ENCODE measurements around the gene PLA2G5.

The PLA2G5 gene

DNA sequence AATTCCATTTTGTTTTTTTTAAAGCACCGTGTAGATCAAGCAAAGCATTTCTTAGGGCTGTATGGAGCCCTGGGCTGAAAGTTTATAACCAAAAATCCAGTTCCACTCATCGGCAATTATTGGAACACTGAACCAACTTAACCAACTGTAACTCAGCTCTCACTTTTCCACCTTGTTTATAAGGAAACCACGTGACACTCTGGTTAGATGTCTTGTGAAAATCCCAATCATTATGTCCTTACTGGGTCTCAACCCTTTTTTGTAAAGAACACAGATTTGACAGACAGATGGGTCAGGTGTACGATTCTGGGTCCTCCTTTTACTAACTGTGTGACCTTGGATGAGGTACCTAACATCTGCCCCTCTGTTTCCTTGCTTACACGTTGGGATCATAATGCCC lies 6.2 kb downstream of the PLA2G5 start:
- no peak overlapping the region for H3K4me3 ChIP-seq (ENCODE audit: insufficient read depth, low read depth, low read length, poor library complexity, severe bottlenecking)
- H3K27ac ChIP-seq (ENCODE audit: insufficient read depth, low read length, poor library complexity, severe bottlenecking) = no peak overlapping the region
- no peaks in the 10 kb centered on the region for H3K9me3 ChIP-seq (ENCODE audit: control insufficient read depth, low read length)
- DNase-seq = no peak
- no peaks in the 10 kb centered on the region for H3K36me3 ChIP-seq (ENCODE audit: control insufficient read depth, insufficient read depth, low read length)
- H3K27me3 ChIP-seq (replicated peaks; ENCODE audit: control insufficient read depth, insufficient read depth, low read length, poor library complexity, severe bottlenecking) = no peaks in the 10 kb centered on the region
- H3K4me1 ChIP-seq (ENCODE audit: control insufficient read depth, insufficient read depth, low read length, poor library complexity, severe bottlenecking) = no peaks in the 10 kb centered on the region

DNA sequence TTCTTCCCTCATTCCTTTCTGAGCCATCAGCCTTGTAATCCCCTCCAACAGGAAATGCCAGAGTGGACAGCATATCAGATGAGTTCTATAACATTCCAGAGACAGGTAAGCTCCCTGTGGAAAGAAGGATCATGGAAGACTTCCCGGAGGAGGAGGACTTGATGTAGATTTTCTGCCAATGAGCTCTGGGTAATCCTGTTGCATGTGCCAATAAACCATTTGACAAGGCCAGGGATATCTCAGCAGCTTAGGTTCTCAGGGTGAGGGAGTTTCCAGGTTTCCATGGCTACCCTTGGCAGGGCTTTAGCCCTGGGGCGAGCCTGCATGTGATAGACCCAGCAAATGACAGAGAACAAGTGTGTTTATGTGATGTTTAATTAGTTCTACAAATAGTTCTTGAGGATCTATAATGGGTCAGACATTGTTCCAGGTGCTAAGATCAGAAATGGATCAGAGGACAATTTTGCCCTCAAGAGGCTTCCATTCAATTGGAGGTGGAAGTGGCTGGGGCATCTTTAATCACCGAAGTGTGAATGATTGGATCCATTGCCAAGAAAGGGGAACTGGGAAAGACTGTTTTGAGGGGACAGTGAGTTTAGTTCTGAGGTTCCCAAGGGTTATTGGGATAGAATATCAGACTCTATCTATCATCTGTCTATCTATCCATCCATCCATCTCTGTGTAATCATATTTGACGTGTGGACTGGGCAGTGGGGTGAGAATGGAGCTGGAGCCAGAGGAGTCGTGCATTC lies 6.9 kb downstream of the PLA2G5 start:
- Histone ChIP-seq H3K36me3 (ENCODE audit: control insufficient read depth, insufficient read depth, low read length) (no peaks in the 10 kb centered on the region), H3K27me3 (replicated peaks; ENCODE audit: control insufficient read depth, insufficient read depth, low read length, poor library complexity, severe bottlenecking) (no peaks in the 10 kb centered on the region), H3K4me3 (ENCODE audit: insufficient read depth, low read depth, low read length, poor library complexity, severe bottlenecking) (no peak overlapping the region), H3K9me3 (ENCODE audit: control insufficient read depth, low read length) (no peaks in the 10 kb centered on the region), H3K27ac (ENCODE audit: insufficient read depth, low read length, poor library complexity, severe bottlenecking) (no peak overlapping the region), H3K4me1 (ENCODE audit: control insufficient read depth, insufficient read depth, low read length, poor library complexity, severe bottlenecking) (no peaks in the 10 kb centered on the region)
- no peak for DNase-seq

- H3K4me1 ChIP-seq (ENCODE audit: control insufficient read depth, insufficient read depth, low read length, poor library complexity, severe bottlenecking) = no peaks in the 10 kb centered on the region
- no peak overlapping the region for H3K27ac ChIP-seq (ENCODE audit: insufficient read depth, low read length, poor library complexity, severe bottlenecking)
- H3K9me3 ChIP-seq (ENCODE audit: control insufficient read depth, low read length) = no peaks in the 10 kb centered on the region
These were observed 8.2 kb downstream of the PLA2G5 start for GRCh38 chr1:20078171-20078651.

DNA sequence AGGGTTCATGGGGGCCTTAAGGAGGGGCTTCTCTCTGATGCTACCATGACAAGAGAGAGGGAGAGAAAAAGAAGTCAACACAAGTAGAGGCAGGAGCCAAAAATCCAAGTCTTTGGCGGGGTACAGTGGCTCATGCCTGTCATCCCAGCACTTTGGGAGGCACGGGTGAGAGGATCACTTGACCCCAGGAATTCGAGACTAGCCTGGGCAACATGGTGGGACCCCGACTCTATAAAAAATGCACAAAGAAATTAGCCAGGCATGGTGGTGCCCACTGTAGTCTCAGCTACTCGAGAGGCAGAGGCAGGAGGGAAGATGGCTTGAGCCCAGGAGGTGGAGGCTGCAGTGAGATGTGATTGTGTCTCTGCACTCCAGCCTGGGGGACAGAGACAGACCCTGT lies 8.7 kb downstream of the PLA2G5 start:
- no peak overlapping the region for H3K4me3 ChIP-seq (ENCODE audit: insufficient read depth, low read depth, low read length, poor library complexity, severe bottlenecking)
- DNase-seq = no peak
- no peaks in the 10 kb centered on the region for H3K36me3 ChIP-seq (ENCODE audit: control insufficient read depth, insufficient read depth, low read length)
- no peaks in the 10 kb centered on the region for H3K4me1 ChIP-seq (ENCODE audit: control insufficient read depth, insufficient read depth, low read length, poor library complexity, severe bottlenecking)
- no peaks in the 10 kb centered on the region for H3K27me3 ChIP-seq (replicated peaks; ENCODE audit: control insufficient read depth, insufficient read depth, low read length, poor library complexity, severe bottlenecking)
- H3K9me3 ChIP-seq (ENCODE audit: control insufficient read depth, low read length) = no peaks in the 10 kb centered on the region
- H3K27ac ChIP-seq (ENCODE audit: insufficient read depth, low read length, poor library complexity, severe bottlenecking) = no peak overlapping the region

More at GRCh38 chr1:20078171-20078651, 8.2 kb downstream of the PLA2G5 start:
- no peaks in the 10 kb centered on the region for H3K27me3 ChIP-seq (replicated peaks; ENCODE audit: control insufficient read depth, insufficient read depth, low read length, poor library complexity, severe bottlenecking)
- DNase-seq = no peak
- no peaks in the 10 kb centered on the region for H3K36me3 ChIP-seq (ENCODE audit: control insufficient read depth, insufficient read depth, low read length)
- H3K4me3 ChIP-seq (ENCODE audit: insufficient read depth, low read depth, low read length, poor library complexity, severe bottlenecking) = no peak overlapping the region

- H3K27me3 ChIP-seq (replicated peaks; ENCODE audit: control insufficient read depth, insufficient read depth, low read length, poor library complexity, severe bottlenecking) = no peaks in the 10 kb centered on the region
- H3K36me3 ChIP-seq (ENCODE audit: control insufficient read depth, insufficient read depth, low read length) = no peaks in the 10 kb centered on the region
These were observed 9.8 kb downstream of the PLA2G5 start for GRCh38 chr1:20079661-20080305.

DNA sequence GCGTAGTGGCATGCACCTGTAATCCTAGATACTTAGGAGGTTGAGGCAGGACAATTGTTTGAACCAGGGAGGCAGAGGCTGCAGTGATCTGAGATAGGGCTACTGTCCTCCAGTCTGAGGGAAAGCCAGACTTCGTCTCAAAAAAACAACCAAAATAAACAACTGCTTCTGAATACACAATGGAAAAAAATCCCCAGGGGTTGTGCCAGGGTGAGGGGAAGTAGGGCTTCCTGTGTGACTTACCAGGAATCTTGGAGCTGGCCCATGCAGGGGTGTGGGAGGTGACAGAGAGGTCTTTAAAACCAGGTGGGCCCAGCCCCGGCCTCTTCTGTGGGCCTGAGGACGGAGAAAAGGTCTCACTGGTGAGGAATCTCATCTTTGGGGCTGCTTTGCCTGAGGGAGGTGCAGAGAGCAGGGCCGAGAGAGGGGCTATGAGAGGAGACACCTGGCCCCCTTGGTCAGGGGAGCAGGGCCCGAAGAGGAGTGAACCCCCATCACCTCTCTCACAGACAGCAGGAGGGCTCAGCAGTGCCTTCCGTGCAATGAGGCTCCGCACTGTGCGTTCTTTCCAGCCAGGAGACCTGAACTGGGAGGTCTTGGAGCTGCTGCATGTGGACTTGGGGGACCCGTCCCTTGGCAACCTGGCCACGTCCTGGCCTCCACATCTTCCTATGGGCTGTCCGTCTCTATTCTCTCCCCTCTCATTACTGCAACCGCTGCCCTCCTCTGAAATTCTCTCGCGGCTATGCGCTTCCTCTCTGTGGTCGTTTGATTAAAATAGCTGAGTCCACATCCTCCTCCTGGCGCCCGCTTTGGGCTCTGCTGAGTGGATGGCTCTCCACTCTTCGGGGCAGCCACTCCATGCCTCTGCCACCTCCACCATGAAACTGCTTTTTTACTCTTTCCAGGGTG lies 10.7 kb downstream of the PLA2G5 start:
- no peak for DNase-seq
- H3K36me3 ChIP-seq (ENCODE audit: control insufficient read depth, insufficient read depth, low read length) = no peaks in the 10 kb centered on the region
- no peaks in the 10 kb centered on the region for H3K9me3 ChIP-seq (ENCODE audit: control insufficient read depth, low read length)
- H3K27me3 ChIP-seq (replicated peaks; ENCODE audit: control insufficient read depth, insufficient read depth, low read length, poor library complexity, severe bottlenecking) = no peaks in the 10 kb centered on the region
- H3K27ac ChIP-seq (ENCODE audit: insufficient read depth, low read length, poor library complexity, severe bottlenecking) = no peak overlapping the region
- H3K4me3 ChIP-seq (ENCODE audit: insufficient read depth, low read depth, low read length, poor library complexity, severe bottlenecking) = no peak overlapping the region
- no peaks in the 10 kb centered on the region for H3K4me1 ChIP-seq (ENCODE audit: control insufficient read depth, insufficient read depth, low read length, poor library complexity, severe bottlenecking)

More at GRCh38 chr1:20079661-20080305, 9.8 kb downstream of the PLA2G5 start:
- H3K4me3 ChIP-seq (ENCODE audit: insufficient read depth, low read depth, low read length, poor library complexity, severe bottlenecking) = no peak overlapping the region
- no peaks in the 10 kb centered on the region for H3K9me3 ChIP-seq (ENCODE audit: control insufficient read depth, low read length)
- no peak overlapping the region for H3K27ac ChIP-seq (ENCODE audit: insufficient read depth, low read length, poor library complexity, severe bottlenecking)
- H3K4me1 ChIP-seq (ENCODE audit: control insufficient read depth, insufficient read depth, low read length, poor library complexity, severe bottlenecking) = no peaks in the 10 kb centered on the region
- DNase-seq = no peak

DNA sequence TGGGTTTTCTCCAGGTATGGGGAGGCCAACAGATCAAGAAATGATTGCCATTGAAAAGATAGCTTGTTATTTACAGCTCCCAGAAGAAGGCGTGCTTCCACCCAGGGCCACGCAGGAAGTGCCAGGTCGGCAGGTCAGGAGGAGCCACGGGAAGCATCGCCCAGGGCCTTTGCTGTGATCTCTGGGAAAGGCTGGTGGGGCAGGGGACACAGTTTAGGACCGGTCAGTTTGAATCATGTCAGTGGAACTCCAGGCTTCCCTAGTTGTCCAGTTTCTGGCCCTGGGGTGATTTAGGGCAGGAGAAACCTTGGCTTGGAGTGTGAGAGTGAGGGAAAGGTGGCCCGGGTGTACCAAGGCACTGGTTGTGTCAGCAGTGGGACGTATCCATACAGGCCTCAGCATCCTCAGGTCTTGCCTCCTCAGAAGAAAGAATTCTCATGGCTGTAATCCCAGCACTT lies 11.4 kb downstream of the PLA2G5 start:
- H3K27ac ChIP-seq (ENCODE audit: insufficient read depth, low read length, poor library complexity, severe bottlenecking) = no peak overlapping the region
- H3K27me3 ChIP-seq (replicated peaks; ENCODE audit: control insufficient read depth, insufficient read depth, low read length, poor library complexity, severe bottlenecking) = no peaks in the 10 kb centered on the region
- no peaks in the 10 kb centered on the region for H3K4me1 ChIP-seq (ENCODE audit: control insufficient read depth, insufficient read depth, low read length, poor library complexity, severe bottlenecking)
- H3K9me3 ChIP-seq (ENCODE audit: control insufficient read depth, low read length) = no peaks in the 10 kb centered on the region
- no peak overlapping the region for H3K4me3 ChIP-seq (ENCODE audit: insufficient read depth, low read depth, low read length, poor library complexity, severe bottlenecking)
- no peak for DNase-seq
- H3K36me3 ChIP-seq (ENCODE audit: control insufficient read depth, insufficient read depth, low read length) = no peaks in the 10 kb centered on the region

GRCh38 chr1:20082772-20083171 lies 12.8 kb downstream of the PLA2G5 start:
- Histone ChIP-seq H3K27me3 (replicated peaks; ENCODE audit: control insufficient read depth, insufficient read depth, low read length, poor library complexity, severe bottlenecking) (no peaks in the 10 kb centered on the region), H3K9me3 (ENCODE audit: control insufficient read depth, low read length) (no peaks in the 10 kb centered on the region), H3K4me1 (ENCODE audit: control insufficient read depth, insufficient read depth, low read length, poor library complexity, severe bottlenecking) (no peaks in the 10 kb centered on the region), H3K36me3 (ENCODE audit: control insufficient read depth, insufficient read depth, low read length) (no peaks in the 10 kb centered on the region), H3K4me3 (ENCODE audit: insufficient read depth, low read depth, low read length, poor library complexity, severe bottlenecking) (no peak overlapping the region), H3K27ac (ENCODE audit: insufficient read depth, low read length, poor library complexity, severe bottlenecking) (no peak overlapping the region)
- DNase-seq = no peak

DNA sequence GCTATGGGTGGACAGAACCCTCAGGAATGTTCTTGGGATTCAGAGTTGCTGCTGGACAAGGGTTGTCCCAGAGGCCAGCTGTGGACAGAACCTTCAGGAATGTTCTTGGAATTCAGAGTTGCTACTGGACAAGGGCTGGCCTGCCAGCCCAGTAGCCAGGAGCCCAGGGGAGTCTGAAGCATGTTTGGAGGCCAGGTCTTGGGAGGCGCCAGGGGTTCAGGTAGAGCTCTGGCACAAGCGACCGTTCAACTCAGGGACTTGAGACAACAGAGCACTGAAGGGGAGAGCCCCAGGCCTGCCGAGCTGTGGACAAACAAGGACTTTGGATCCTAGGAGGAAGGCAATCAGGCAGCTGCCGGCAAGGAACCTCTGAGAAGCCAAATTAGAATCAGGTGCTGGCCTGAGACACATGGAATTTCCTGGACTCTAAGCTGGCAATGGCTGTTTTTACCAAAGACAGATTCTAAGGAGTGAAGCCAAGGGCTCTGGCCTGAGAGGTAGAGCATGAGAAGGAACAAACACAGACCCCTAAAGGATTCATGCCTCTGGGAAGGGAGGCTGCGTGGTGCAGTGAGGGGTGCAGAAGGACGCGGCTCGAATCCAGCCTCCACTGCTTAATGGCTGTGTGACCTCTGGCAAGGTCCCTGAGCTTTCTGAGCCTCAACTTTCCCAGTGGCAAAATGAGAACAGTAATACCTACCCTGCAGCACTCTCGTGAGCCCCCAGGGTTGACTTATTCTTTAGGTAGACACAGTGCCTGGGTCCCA lies 13.4 kb downstream of the PLA2G5 start:
- Histone ChIP-seq H3K27me3 (replicated peaks; ENCODE audit: control insufficient read depth, insufficient read depth, low read length, poor library complexity, severe bottlenecking) (no peaks in the 10 kb centered on the region), H3K9me3 (ENCODE audit: control insufficient read depth, low read length) (no peaks in the 10 kb centered on the region), H3K36me3 (ENCODE audit: control insufficient read depth, insufficient read depth, low read length) (no peaks in the 10 kb centered on the region), H3K4me3 (ENCODE audit: insufficient read depth, low read depth, low read length, poor library complexity, severe bottlenecking) (no peak overlapping the region), H3K27ac (ENCODE audit: insufficient read depth, low read length, poor library complexity, severe bottlenecking) (no peak overlapping the region), H3K4me1 (ENCODE audit: control insufficient read depth, insufficient read depth, low read length, poor library complexity, severe bottlenecking) (no peaks in the 10 kb centered on the region)
- no peak for DNase-seq

All from effector memory CD4-positive, alpha-beta T cell (primary cell).